NCI-H2196 treated with DMSO at 0.1 percent for 48 hours (cell line): ENCODE results near the gene NDST3.

ENCODE experiments used
- DNase-seq: peaks from one replicate; lab custom pipeline; 2025; ENCODE audit not compliant: unreplicated experiment; lab: John Stamatoyannopoulos, UW

Gene NDST3

GRCh38 chr4:118077767-118078105, 43.5 kb downstream of the NDST3 start:
- DNase-seq = no peak

- no peak for DNase-seq
Observed at GRCh38 chr4:118081434-118081833, 47.1 kb downstream of the NDST3 start.

DNA sequence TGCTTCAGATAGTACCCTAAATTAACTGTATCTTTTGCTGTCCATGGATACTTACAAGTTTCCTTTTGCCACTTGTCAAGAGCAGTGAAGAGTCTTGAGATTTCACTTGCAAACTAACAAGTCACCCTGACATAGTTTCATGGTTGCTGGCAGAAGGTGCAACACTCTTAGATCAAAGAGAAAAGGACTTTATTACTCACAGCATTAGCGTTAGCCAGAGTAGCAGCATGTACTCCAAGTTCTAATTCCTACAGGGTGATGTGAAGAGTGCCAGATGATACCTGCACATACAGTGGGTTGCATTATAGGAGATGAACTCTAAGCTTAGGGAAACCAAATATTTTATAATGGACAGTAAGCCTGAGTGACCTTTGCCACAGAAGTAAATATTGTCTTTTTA, 47.9 kb downstream of the NDST3 start:
- no peak for DNase-seq

DNA sequence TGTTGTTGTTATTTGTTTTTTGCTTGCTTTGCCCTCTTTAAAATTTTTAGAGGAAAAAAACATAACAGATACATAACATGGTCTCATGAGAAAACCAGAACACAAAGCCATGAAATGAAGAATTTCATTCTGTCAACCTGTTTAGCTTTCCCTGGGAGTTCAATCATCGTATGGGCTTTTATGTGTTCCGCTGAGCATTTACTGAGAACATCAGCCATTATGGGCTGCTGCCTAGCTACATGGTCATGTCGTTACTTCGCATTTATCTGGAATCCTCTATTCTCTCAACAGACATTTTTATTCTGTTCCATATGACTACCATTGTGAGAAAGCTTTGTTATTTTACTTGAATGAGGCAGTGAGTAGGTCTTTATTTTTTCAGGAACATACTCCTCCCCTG, 51.4 kb downstream of the NDST3 start:
- no peak for DNase-seq

DNA sequence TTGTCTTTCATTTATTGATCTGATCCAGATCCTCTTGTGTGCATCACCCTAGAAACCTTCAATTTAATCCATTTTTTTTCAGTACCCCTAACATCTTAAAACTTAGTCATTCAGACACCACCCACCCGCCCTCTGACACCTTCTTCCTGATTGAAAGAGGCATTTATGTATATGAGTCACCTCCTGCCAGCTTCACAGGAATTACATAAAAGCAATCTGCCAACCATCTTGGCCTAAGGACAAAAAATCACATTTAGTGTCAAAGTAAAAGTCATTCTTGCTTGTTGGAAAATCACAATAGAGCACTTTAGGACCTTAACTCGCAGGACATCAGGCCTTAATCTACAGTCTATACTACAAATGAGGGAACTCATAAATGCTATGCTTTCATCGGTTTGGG, 52.1 kb downstream of the NDST3 start:
- DNase-seq = no peak

GRCh38 chr4:118087366-118087765, 53.1 kb downstream of the NDST3 start:
- no peak for DNase-seq

DNA sequence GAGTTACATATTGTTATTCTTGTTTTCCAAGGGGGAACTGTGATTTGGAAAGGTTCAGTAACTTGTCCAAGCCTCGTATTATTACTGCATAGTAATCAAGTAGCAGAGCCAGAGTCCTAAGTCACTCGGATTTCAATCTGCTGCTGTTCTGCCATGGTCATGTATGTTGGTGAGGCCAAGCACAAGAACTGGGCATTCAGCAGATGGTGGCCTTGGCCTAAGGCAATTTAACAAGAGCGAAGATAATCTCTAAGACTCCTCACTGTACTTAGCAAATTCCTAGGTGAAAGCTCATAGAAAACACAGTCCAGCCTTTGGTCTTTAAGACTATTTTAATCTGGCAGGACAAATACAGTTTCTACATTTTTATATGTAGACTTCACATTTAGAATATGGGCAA, 64.8 kb downstream of the NDST3 start:
- no peak for DNase-seq

DNA sequence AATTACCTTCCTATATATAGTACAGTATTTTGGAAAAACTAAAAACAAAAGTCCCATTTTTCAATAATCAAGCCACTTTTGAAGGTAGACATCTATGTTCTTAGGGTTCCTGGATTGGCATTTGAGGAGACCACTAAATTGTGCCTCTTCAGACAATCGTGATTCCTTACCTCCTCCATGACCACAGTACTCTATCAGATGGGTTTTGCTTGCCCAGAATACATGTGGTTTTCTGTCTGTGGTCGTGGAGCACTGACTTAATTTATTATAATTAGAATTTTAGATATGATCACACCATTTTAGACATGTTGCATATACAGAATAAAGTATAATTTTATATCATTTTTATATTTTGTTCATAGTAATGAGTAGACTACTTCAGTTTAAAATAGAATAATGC, 67.9 kb downstream of the NDST3 start:
- no peak for DNase-seq

- no peak for DNase-seq
Observed at GRCh38 chr4:118112117-118113046, 78.1 kb downstream of the NDST3 start.

GRCh38 chr4:118113220-118113619, 78.9 kb downstream of the NDST3 start:
- DNase-seq = no peak

- DNase-seq = no peak
Observed at GRCh38 chr4:118114720-118115119, 80.4 kb downstream of the NDST3 start.

DNA sequence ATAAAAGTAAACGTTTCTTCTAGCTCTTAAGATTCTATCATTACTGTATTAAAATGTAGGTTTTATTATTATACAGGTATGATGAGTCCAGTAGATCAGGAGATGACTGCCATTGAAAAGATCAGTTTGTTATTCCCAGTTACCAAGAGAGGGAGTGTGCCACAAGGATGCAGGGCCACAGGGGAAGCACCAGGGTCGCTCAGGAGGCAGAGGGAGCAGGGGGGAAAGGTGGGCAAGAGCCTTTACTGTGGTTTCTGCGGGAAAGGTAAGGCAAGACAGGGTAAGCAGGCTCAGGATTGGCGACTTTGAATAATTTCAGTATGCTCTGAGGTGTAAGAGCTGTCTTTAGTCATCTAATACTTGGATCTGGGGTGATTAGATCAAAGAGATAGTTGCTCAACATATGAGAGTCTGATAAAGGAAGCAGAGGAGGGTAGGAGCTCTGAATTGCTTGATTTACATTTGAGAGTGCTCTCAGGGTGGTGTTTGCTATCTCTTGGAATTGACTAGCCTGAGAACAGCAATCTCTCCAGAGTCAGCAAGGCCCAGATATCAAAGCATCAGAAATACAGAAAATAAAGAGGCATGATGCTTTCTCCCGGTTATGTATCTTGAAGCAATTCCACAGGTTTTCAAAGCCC, 86.0 kb downstream of the NDST3 start:
- no peak for DNase-seq

DNA sequence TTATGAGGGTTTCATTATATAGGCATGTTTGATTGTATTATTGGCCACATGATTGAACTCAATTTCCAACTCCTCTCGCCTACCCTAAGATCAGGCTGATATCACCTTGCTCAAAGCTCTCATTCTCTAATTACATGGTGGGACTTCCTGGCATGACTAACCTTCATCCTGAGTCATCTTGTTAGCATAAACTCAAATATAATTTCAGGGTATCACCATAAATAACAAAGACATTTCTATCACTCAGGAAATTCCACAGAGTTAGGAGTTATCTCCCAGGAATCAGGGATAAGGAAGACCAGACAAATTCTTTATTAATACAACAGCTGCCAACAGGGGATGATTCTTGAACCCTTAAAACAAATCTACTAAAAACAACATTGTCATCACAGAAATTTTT, 90.7 kb downstream of the NDST3 start:
- DNase-seq = no peak

GRCh38 chr4:118139241-118139640, 105.0 kb downstream of the NDST3 start:
- no peak for DNase-seq

GRCh38 chr4:118141240-118141639, 107.0 kb downstream of the NDST3 start:
- no peak for DNase-seq

GRCh38 chr4:118154649-118155048, 120.4 kb downstream of the NDST3 start:
- DNase-seq = no peak

DNA sequence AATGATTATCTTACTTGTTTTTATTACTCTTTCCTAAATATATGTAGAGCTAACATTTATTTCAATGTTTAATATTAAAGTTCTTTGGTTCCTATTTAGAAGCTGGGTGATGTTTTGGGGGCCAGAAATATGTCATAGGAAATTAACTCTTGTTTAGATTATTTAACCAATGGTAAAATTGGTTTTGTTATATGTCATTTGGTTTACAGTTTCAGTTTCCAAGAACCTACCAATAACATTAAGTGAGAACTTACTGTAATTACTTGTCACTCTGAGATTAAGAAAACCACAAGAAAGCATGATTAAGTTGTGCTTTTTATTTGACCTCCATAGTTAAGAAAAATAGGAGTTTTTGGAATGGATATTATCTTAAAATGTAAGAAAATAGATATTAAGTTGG, 121.2 kb downstream of the NDST3 start:
- no peak for DNase-seq

GRCh38 chr4:118158763-118159375, 124.6 kb downstream of the NDST3 start:
- DNase-seq = no peak

GRCh38 chr4:118167306-118167705, 133.0 kb downstream of the NDST3 start:
- DNase-seq = no peak

GRCh38 chr4:118171381-118171780, 137.1 kb downstream of the NDST3 start:
- no peak for DNase-seq

GRCh38 chr4:118173126-118173525, 138.8 kb downstream of the NDST3 start:
- DNase-seq = no peak
